EH (cell line): Measurements from ENCODE around the gene YOD1.

Source experiments
- DNase-seq: peaks from one replicate; pipeline ENCODE4 v3.0.0-alpha.2; 2015; ENCODE audit warnings: low read depth

Gene YOD1

GRCh38 chr1:207051191-207051943 lies at the start of gene YOD1:
Gene YOD1 (minus strand): TSS chr1:207051208. CDS start chr1:207051030, 178 bp downstream.
- DNase-seq: peak; percentile 70

- no peak for DNase-seq
These were observed 46.9 kb upstream of the YOD1 start for GRCh38 chr1:207097871-207098324.

- DNase-seq: no peak
These were observed 42.9 kb upstream of the YOD1 start for GRCh38 chr1:207093944-207094343.

GRCh38 chr1:207091200-207091908 lies 40.3 kb upstream of the YOD1 start:
- DNase-seq: no peak

GRCh38 chr1:207089627-207090355 lies 38.8 kb upstream of the YOD1 start:
- no peak for DNase-seq

GRCh38 chr1:207088701-207089626 lies 38.0 kb upstream of the YOD1 start, which contains the start of gene C4BPB:
Gene C4BPB (plus strand): TSS chr1:207088860. CDS start chr1:207089532, 672 bp downstream.
- peak; percentile 20 for DNase-seq

- peak; percentile 29 for DNase-seq
These were observed 37.2 kb upstream of the YOD1 start for GRCh38 chr1:207088161-207088560.

- no peak for DNase-seq
These were observed 34.9 kb upstream of the YOD1 start for GRCh38 chr1:207085887-207086286.

- DNase-seq: peak; percentile 60
These were observed 33.7 kb upstream of the YOD1 start for GRCh38 chr1:207084701-207085180.

GRCh38 chr1:207084232-207084631 lies 33.2 kb upstream of the YOD1 start:
- peak; percentile 46 for DNase-seq

- DNase-seq: no peak
These were observed 30.8 kb upstream of the YOD1 start for GRCh38 chr1:207081806-207082205.

GRCh38 chr1:207081088-207081487 lies 30.1 kb upstream of the YOD1 start:
- no peak for DNase-seq

- no peak for DNase-seq
These were observed 28.8 kb upstream of the YOD1 start for GRCh38 chr1:207079706-207080241.

- DNase-seq: no peak
These were observed 27.6 kb upstream of the YOD1 start for GRCh38 chr1:207078578-207079132.

GRCh38 chr1:207077470-207078377 lies 26.7 kb upstream of the YOD1 start:
- DNase-seq: peak; percentile 78

GRCh38 chr1:207077012-207077411 lies 26.0 kb upstream of the YOD1 start:
- DNase-seq: no peak

GRCh38 chr1:207076181-207076955 lies 25.4 kb upstream of the YOD1 start:
- peak; percentile 43 for DNase-seq

- DNase-seq: peak; percentile 13
These were observed 23.2 kb upstream of the YOD1 start for GRCh38 chr1:207073906-207074820.
